Measurements from ENCODE around the gene IGF2BP2.

The IGF2BP2 gene

GRCh38 chr3:185658504-185658912, 166.3 kb downstream of the IGF2BP2 start:
- TF ChIP-seq CTCF (IDR thresholded peaks at IDR 0.05; ENCODE audit: control insufficient read depth, extremely low read depth, insufficient read depth): no peak
- no peak overlapping the region for H3K4me3 ChIP-seq (ENCODE audit: low read depth, low read length)
- DNase-seq (ENCODE audit: low read depth): no peak

GRCh38 chr3:185657691-185658503, 166.9 kb downstream of the IGF2BP2 start:
- TF ChIP-seq CTCF (IDR thresholded peaks at IDR 0.05; ENCODE audit: control insufficient read depth, extremely low read depth, insufficient read depth): no peak
- no peak for DNase-seq (ENCODE audit: low read depth)
- no peak overlapping the region for H3K4me3 ChIP-seq (ENCODE audit: low read depth, low read length)

- no peak overlapping the region for H3K4me3 ChIP-seq (ENCODE audit: low read depth, low read length)
- no peak for DNase-seq (ENCODE audit: low read depth)
- TF ChIP-seq CTCF (IDR thresholded peaks at IDR 0.05; ENCODE audit: control insufficient read depth, extremely low read depth, insufficient read depth): no peak
Measured at GRCh38 chr3:185657211-185657610, 167.6 kb downstream of the IGF2BP2 start.

- no peak overlapping the region for H3K4me3 ChIP-seq (ENCODE audit: low read depth, low read length)
- TF ChIP-seq CTCF (IDR thresholded peaks at IDR 0.05; ENCODE audit: control insufficient read depth, extremely low read depth, insufficient read depth): no peak
- no peak for DNase-seq (ENCODE audit: low read depth)
Measured at GRCh38 chr3:185656321-185656840, 168.5 kb downstream of the IGF2BP2 start.

- TF ChIP-seq CTCF (IDR thresholded peaks at IDR 0.05; ENCODE audit: control insufficient read depth, extremely low read depth, insufficient read depth): no peak
- H3K4me3 ChIP-seq (ENCODE audit: low read depth, low read length): no peak overlapping the region
- DNase-seq (ENCODE audit: low read depth): no peak
Measured at GRCh38 chr3:185655426-185656320, 169.2 kb downstream of the IGF2BP2 start.

GRCh38 chr3:185654758-185655145, 170.1 kb downstream of the IGF2BP2 start:
- no peak for TF ChIP-seq CTCF (IDR thresholded peaks at IDR 0.05; ENCODE audit: control insufficient read depth, extremely low read depth, insufficient read depth)
- no peak overlapping the region for H3K4me3 ChIP-seq (ENCODE audit: low read depth, low read length)
- no peak for DNase-seq (ENCODE audit: low read depth)
